Spinal cord (tissue), 10 donors: Measurements from ENCODE around the gene GHDC. TPM values are rescaled to one million over a fixed set of nuclear protein-coding genes. Genes with fewer than 3 reads are reported as not detected.
"Not testable (repeated sequence)": the region's sequence is repeated elsewhere in the genome, so short reads cannot be mapped to it uniquely, and the experiment has no call there.

Source experiments
- DNase-seq, 6 donors: peaks; one replicate each; pipeline versions ENCODE4 v3.0.0 to v3.0.0-alpha.2; 2013 to 2015; ENCODE audit warnings: low spot score in 6 of 6, low read depth in 4 of 6
- H3K27ac ChIP-seq: one replicate; pipeline ENCODE4 v1.5.1; 2013; ENCODE audit warnings: low read depth, low read length, control low read depth
- H3K27me3 ChIP-seq: one replicate; pipeline ENCODE4 v1.6.1; 2013; ENCODE audit warnings: low read length; ENCODE audit not compliant: control insufficient read depth, insufficient read depth
- H3K36me3 ChIP-seq: one replicate; pipeline ENCODE4 v1.6.1; 2013; ENCODE audit warnings: low read length; ENCODE audit not compliant: control insufficient read depth, insufficient read depth
- H3K4me1 ChIP-seq: one replicate; pipeline ENCODE4 v1.6.1; 2013; ENCODE audit warnings: low read length; ENCODE audit not compliant: control insufficient read depth, insufficient read depth
- H3K4me3 ChIP-seq: one replicate; pipeline ENCODE4 v1.5.1; 2013; ENCODE audit warnings: low read depth, low read length, control low read depth
- H3K9me3 ChIP-seq: one replicate; pipeline ENCODE4 v1.6.1; 2013; ENCODE audit warnings: low read length; ENCODE audit not compliant: control insufficient read depth, insufficient read depth
- WGBS: methylation state at CpG from one replicate; pipeline ENCODE4 v1.1.5; 2013; ENCODE audit warnings: missing lambda C conversion rate; ENCODE audit not compliant: insufficient coverage; 5-methylcytosine and 5-hydroxymethylcytosine counted together
- long read RNA-seq, 4 donors: transcript quantifications; one replicate each; lab custom pipeline, GENCODE V29; 2026
- polyA plus RNA-seq, 2 donors: library from polyadenylated mRNA; unstranded; fragments of 120-200 nt; gene quantifications; one replicate each; pipeline ENCODE4 v1.2.1, GENCODE V29; 2013; ENCODE audit not compliant: insufficient read length in 2 of 2
- total RNA-seq, 2 donors: library from RNA; depleted of rRNA in 1 of 2; stranded (reverse); fragments of 120-200 nt in 1 of 2; fragments of >200 nt in 1 of 2; gene quantifications; one replicate each; pipeline versions ENCODE4 v1.2.3 to v1.2.4, GENCODE V29; 2013 to 2014
- donor health status: healthy.

The GHDC gene, protein sequence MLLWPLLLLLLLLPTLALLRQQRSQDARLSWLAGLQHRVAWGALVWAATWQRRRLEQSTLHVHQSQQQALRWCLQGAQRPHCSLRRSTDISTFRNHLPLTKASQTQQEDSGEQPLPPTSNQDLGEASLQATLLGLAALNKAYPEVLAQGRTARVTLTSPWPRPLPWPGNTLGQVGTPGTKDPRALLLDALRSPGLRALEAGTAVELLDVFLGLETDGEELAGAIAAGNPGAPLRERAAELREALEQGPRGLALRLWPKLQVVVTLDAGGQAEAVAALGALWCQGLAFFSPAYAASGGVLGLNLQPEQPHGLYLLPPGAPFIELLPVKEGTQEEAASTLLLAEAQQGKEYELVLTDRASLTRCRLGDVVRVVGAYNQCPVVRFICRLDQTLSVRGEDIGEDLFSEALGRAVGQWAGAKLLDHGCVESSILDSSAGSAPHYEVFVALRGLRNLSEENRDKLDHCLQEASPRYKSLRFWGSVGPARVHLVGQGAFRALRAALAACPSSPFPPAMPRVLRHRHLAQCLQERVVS
- total RNA-seq (10 to 100 TPM in 1 of 2 donors, 1 to 10 TPM in 1; 7.1 to 16.0 TPM), polyA plus RNA-seq (10 to 100 TPM; 11.9 to 14.4 TPM)
- long read RNA-seq, donor 1, result 0 reads
- long read RNA-seq, donor 2, partial matches to known transcripts, result 0 of 1 reads
- long read RNA-seq, donor 2, other reads (novel, unspliced or antisense), result 0 of 1 reads
- long read RNA-seq, donor 3, partial matches to known transcripts, result 0 of 1 reads
- long read RNA-seq, donor 3, other reads (novel, unspliced or antisense), result 0 of 1 reads
- long read RNA-seq, donor 4, partial matches to known transcripts, result 0 of 3 reads
- long read RNA-seq, donor 4, other reads (novel, unspliced or antisense), result 0 of 3 reads

DNA sequence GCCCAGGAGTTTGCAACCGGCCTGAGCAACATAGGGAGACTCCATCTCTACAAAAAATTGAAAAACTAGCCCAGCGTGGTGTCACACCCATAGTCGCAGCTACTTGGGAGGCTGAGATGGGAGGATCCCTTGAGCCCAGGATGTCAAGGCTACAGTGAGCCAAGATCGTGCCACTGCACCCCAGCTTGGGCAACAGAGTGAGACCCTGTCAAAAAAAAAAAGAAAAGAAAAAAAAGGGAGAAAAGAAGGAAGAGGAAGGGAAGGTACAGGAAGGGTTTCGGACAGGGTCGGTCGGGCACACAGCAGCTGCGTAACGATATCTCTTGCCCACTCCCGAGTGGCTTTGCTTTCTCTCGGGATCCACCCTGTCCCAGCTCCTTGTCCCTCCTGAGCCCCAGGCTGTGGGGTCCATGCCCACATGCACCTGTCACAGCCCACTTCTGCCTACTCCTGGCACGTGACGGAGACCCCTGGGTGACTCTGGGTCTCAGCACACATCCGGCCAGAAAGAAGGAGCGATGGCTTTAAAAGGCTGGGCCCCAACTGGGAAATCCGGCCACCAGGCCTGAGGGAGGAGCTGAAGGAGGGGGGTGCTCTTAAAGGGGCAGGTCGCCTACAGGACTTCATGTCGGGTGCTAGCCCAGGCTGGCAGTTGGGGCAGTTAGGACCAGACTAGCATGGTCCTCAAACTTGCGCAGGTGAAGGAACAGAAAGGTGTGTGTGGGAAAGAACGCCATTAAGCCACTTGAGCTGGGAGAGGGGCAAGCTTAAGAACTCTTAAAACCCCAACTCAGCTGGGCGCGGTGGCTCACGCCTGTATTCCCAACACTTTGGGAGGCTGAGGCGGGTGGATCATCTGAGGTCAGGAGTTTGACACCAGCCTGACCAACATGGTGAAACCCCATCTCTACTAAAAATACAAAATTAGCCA is at the start of gene GHDC:
Gene GHDC (minus strand): TSS at position 526 of the 931 bp plus-strand sequence. CDS start 913 bp downstream, outside the sequence.
- WGBS, result 19% methylated on average over 18 of the region's 24 CpGs
- DNase-seq, result peak in 5 of 6 donors; percentile 75 to 96 (median 81)
- H3K4me3 ChIP-seq, result peak within 1 kb of the TSS; percentile 76
- no peaks in the 10 kb centered on the region for H3K27me3 ChIP-seq
- H3K27ac ChIP-seq, result no peak within 1 kb of the TSS
- peaks cover 22% of the 10 kb centered on the region for H3K36me3 ChIP-seq
- peaks cover 20% of the 10 kb centered on the region for H3K4me1 ChIP-seq
- H3K9me3 ChIP-seq, result no peaks in the 10 kb centered on the region

DNA sequence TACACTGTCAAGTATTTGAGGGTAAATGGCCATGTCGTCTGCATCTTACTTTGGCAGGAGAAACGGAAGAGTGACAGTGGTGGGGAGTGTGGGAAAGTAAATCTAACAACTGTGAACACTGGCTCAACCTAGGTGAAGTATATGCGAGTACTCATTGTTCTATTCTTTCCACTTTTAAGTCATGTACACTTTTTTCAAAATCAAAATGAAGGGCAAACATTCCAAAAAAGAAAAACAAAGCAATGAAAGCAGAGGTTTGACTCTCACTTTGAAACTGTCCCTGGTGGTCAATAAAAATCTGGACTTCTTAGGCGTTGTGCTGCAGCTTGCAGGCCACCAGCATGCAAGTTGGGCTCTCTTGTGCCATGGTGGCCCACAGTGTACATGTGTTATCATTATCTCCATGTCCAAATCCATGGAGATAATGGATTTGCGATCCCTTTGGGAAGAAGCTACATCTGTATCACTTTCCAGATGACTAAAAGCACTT is 49.2 kb upstream of the GHDC start:
- peaks cover 7% of the 10 kb centered on the region for H3K4me1 ChIP-seq
- H3K9me3 ChIP-seq, result no peaks in the 10 kb centered on the region
- H3K27me3 ChIP-seq, result no peaks in the 10 kb centered on the region
- no peak overlapping the region for H3K27ac ChIP-seq
- peak in 1 of 6 donors; percentile 14 for DNase-seq
- 51% methylated on average over 3 of the region's 5 CpGs for WGBS
- H3K4me3 ChIP-seq, result no peak overlapping the region
- H3K36me3 ChIP-seq, result no peaks in the 10 kb centered on the region

DNA sequence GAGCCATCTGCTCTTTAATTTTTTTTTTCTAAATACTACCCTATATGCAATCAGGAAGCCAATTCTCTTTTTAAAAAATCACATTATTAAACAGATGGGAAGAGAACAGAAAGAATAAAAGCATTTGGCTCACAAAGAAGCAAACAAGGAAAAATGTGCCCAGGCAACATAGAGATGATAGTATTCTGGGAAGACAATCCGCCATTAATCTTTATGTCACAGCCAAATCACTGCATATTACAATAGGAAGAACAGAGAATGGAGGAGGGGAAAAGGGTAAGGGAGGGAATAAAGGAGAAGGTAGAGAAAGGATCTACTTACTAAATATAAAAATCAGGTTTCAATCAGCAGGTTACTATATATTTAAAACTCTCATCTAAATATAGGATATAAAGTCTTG is 47.6 kb upstream of the GHDC start:
- no peaks in the 10 kb centered on the region for H3K36me3 ChIP-seq
- DNase-seq, result peak in 2 of 6 donors; percentile 18 to 51
- H3K9me3 ChIP-seq, result no peaks in the 10 kb centered on the region
- no peaks in the 10 kb centered on the region for H3K4me1 ChIP-seq
- no peaks in the 10 kb centered on the region for H3K27me3 ChIP-seq
- no peak overlapping the region for H3K27ac ChIP-seq
- no peak overlapping the region for H3K4me3 ChIP-seq
- WGBS, result no CpG with 5 or more reads among the region's 1 CpG

DNA sequence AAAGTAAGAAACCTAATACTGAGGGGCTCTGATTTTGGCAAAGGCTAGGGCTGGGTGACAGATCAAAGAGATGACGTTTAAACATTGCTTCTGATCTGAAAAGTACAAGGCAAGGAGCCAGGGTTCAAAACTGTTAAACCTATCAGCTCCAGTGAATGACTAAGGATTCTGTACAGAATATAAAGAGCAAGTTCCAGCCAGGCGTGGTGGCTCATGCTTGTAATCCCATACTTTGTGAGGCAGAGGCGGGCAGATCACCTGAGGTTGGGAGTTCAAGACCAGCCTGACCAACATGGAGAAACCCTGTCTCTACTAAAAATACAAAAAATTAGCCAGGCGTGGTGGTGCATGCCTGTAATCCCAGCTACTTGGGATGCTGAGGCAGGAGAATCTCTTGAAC is 46.6 kb upstream of the GHDC start:
- not testable (repeated sequence) for H3K4me3 ChIP-seq, H3K27me3 ChIP-seq, H3K4me1 ChIP-seq, H3K9me3 ChIP-seq, H3K36me3 ChIP-seq, DNase-seq, H3K27ac ChIP-seq
- WGBS, result 80% methylated on average over 3 of the region's 4 CpGs

DNA sequence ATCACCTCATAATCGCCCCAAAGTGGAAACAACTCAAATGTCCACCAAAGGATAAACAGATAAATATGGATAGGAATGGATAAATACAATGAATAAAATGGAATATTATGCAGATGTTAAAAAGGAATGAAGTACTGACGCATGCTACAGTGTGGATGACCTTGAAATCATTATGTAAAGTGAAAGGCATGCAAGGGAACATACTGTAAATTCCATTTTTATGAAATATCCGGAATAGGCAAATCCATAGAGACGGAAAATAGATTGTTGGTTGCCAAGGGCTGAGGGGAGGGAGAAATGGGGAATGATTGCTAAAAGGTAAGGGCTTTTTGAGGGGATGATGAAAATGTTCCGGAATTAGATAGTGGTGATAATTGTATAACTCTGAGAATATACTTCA is 45.9 kb upstream of the GHDC start:
- Histone ChIP-seq H3K27ac (no peak overlapping the region), H3K4me1 (no peaks in the 10 kb centered on the region), H3K27me3 (no peaks in the 10 kb centered on the region), H3K4me3 (no peak overlapping the region), H3K36me3 (no peaks in the 10 kb centered on the region), H3K9me3 (no peaks in the 10 kb centered on the region)
- DNase-seq, result no peak
- 96% methylated on average over 3 of the region's 5 CpGs for WGBS

DNA sequence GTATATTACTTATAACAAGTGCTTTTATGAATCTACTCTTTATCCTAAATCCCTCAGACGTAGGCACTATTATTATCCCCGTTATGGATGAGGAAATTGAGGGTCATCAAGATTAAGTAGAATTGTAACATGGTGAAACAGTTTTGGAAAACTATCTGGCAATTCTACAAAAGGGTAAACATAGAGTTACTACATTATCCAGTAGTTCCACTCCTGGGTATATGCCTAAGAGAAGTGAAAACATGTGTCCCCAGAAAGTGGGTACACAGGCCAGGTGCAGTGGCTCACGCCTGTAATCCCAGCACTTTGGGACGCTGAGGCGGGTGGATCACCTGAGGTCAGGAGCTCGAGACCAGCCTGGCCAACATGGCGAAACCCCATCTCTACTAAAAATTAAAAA is 45.3 kb upstream of the GHDC start:
- H3K27me3 ChIP-seq, H3K9me3 ChIP-seq, DNase-seq, H3K27ac ChIP-seq, H3K4me3 ChIP-seq, H3K36me3 ChIP-seq, H3K4me1 ChIP-seq: not testable (repeated sequence)
- 100% methylated on average over 1 of the region's 7 CpGs for WGBS

DNA sequence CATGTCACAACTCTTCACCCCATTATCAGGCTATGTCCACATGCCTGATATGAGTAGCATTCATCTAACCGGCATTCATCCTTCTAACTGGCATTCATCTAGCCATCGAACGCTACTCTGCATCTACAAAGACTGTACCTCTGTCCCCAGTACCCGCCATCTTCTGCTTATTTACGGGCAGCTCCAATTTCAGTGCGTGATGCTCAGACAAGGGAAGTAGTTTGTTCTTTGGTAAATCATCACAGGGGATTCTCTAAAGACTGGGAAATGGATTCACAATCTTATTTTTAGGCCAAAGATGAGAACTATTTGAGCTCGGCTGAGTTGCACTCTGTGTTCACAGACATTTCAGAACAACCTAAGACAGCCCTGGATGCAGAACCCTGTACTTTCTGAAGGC is 42.5 kb upstream of the GHDC start:
- no peak overlapping the region for H3K27ac ChIP-seq
- 88% methylated on average over 3 of the region's 7 CpGs for WGBS

DNA sequence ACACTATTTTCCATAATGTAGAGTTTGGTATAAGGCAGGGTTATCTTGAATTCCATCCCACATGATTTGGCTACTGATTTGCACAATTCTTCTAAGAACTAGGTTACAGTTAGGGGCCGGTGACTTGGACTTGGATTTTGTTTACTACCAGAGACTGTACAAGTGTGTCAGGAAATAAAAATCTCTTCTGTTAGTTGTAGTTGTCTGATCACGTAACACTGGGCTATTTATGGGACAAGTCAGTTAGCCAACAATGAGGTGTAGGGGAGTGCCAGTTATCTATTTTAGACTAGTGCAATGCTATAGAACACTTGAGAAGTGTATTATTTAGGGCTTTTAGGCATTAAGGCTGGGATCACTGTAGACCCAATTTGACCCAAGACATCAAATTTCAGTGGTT is 39.7 kb upstream of the GHDC start:
- WGBS, result 90% methylated on average over 2 of the region's 2 CpGs
- Histone ChIP-seq H3K4me3 (no peak overlapping the region), H3K36me3 (peaks cover 2% of the 10 kb centered on the region), H3K4me1 (no peaks in the 10 kb centered on the region), H3K9me3 (no peaks in the 10 kb centered on the region), H3K27ac (no peak overlapping the region), H3K27me3 (no peaks in the 10 kb centered on the region)
- DNase-seq, result no peak

More for the DNA sequence above, 42.5 kb upstream of the GHDC start:
- no peaks in the 10 kb centered on the region for H3K27me3 ChIP-seq
- H3K9me3 ChIP-seq, result no peaks in the 10 kb centered on the region
- H3K4me3 ChIP-seq, result no peak overlapping the region
- no peaks in the 10 kb centered on the region for H3K36me3 ChIP-seq
- H3K4me1 ChIP-seq, result no peaks in the 10 kb centered on the region
- no peak for DNase-seq

DNA sequence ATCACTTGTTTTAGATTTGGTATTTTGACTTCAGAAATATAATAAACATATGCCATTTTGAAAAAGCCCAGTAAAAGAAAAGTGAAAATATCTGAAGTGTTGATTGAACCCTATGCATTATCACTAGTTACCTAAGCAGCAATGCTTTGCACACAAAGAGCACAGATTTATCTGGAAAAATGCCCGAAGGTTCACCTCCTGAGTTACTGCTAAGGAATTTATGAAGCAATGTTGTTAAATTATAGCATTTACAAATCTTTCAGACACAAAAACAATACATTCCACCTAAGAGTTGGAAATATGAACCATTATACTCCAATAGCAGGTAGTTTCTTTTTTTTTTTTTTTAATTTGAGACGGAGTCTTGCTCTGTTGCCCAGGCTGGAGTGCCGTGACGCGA is 38.9 kb upstream of the GHDC start:
- Histone ChIP-seq H3K27ac (no peak overlapping the region), H3K4me1 (no peaks in the 10 kb centered on the region), H3K9me3 (no peaks in the 10 kb centered on the region), H3K4me3 (no peak overlapping the region), H3K27me3 (no peaks in the 10 kb centered on the region), H3K36me3 (peaks cover 4% of the 10 kb centered on the region)
- WGBS, result 100% methylated on average over 4 of the region's 5 CpGs
- no peak for DNase-seq
